SH-SY5Y (cell line): ENCODE results near the gene NDUFS7.

ENCODE experiments used
- GATA2 ChIP-seq: IDR thresholded peaks from 2 replicates; pipeline ENCODE4 v1.6.1; 2011; ENCODE audit warnings: mild to moderate bottlenecking, low read depth, low read length
- GATA3 ChIP-seq: IDR thresholded peaks from 2 replicates; pipeline ENCODE4 v1.6.1; 2011; ENCODE audit warnings: low read depth, mild to moderate bottlenecking, low read length, moderate library complexity

DNA sequence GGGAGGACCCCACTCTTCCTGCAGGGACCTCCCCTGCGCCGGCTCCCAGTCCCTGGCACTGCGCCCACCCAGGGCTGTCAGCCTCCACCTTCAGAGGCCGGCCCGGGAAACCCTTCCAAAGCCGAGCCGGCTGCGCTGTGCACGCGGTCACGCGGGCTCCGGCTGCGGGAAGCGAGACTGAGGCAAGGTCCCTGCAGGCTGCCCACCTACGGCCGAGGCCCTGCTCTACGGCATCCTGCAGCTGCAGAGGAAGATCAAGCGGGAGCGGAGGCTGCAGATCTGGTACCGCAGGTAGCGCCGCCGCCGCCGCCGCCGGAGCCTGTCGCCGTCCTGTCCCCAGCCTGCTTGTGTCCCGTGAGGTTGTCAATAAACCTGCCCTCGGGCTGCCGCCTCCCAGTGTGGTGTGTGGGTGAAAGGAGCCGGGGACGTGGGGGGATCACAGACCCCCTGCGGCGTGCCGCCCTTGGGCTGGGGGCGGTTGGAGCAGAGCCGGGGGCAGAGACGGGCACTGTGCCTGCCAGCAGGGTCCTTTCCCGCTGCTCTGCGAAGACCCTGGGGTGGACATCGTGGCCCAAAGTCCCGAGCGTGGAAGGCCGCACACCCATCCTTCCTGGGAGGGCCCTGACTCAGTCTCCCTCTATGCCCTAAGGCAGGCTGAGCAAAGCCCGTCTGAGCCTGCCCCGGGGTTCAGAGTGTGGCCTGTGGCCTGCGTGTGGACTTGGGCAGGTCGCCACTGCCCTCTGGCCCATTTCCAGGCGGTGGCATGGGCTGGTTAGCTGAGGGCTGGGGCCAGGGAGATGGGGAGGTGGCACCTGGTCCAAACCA lies 11.7 kb downstream of the NDUFS7 start:
- TF ChIP-seq GATA2 (no peak), GATA3 (no peak)
